OCI-LY3 (cell line): ENCODE data around the gene SREK1.

Experiments
- H2AFZ ChIP-seq: fragments of 200-600, 300-600 bp; shearing (Covaris generic); 2 replicates; pipeline ENCODE4 v1.6.0; 2014; ENCODE audit warnings: antibody characterized with exemption, low read depth, low read length
- H3K27ac ChIP-seq: fragments of 200-600, 300-600 bp; sonication (generic); 2 replicates; pipeline ENCODE4 v1.5.1; 2014; ENCODE audit warnings: mild to moderate bottlenecking, low read length, moderate library complexity, mixed read lengths
- H3K27me3 ChIP-seq: fragments of 200-600, 300-600 bp; sonication (generic); 2 replicates; pipeline ENCODE4 v1.6.1; 2014; ENCODE audit warnings: low read depth, low read length, mixed read lengths
- H3K36me3 ChIP-seq: fragments of 200-600, 300-600 bp; sonication (generic); replicated peaks from 2 replicates; pipeline ENCODE3; 2014; ENCODE audit warnings: low read depth, low read length, mixed read lengths
- H3K4me1 ChIP-seq: fragments of 300-600, 200-600 bp; sonication (generic); 2 replicates; pipeline ENCODE4 v1.6.1; 2014; ENCODE audit warnings: low read length, mixed read lengths
- H3K4me2 ChIP-seq: fragments of 200-600, 300-600 bp; sonication (generic); 2 replicates; pipeline ENCODE4 v1.6.1; 2014; ENCODE audit warnings: low read length, mixed read lengths
- H3K4me3 ChIP-seq: fragments of 300-600, 200-600 bp; sonication (generic); 2 replicates; pipeline ENCODE4 v1.5.1; 2014; ENCODE audit warnings: antibody characterized with exemption, mild to moderate bottlenecking, low read length, moderate library complexity
- H3K79me2 ChIP-seq: fragments of 300-600, 200-600 bp; shearing (Covaris generic); 2 replicates; pipeline ENCODE4 v1.6.1; 2014; ENCODE audit warnings: mild to moderate bottlenecking, low read length, mixed read lengths
- H3K9ac ChIP-seq: fragments of 300-600, 200-600 bp; shearing (Covaris generic); 2 replicates; pipeline ENCODE4 v1.6.0; 2014; ENCODE audit warnings: mild to moderate bottlenecking, low read length, moderate library complexity
- H3K9me3 ChIP-seq: fragments of 200-600, 300-600 bp; shearing (Covaris generic); 2 replicates; pipeline ENCODE4 v1.6.1; 2014; ENCODE audit warnings: low read length, mixed read lengths; ENCODE audit not compliant: insufficient read depth
- H4K20me1 ChIP-seq: fragments of 200-600, 300-600 bp; sonication (generic); 2 replicates; pipeline ENCODE4 v1.6.1; 2016; ENCODE audit warnings: low read length, mixed read lengths; ENCODE audit not compliant: insufficient read depth
- CTCF ChIP-seq: fragments of 200-600, 300-600 bp; sonication (generic); IDR thresholded peaks from 2 replicates; pipeline ENCODE4 v1.5.1; 2014; ENCODE audit warnings: antibody characterized with exemption, low read length, low read depth
- EZH2phosphoT487 ChIP-seq: fragments of 200-600 bp; shearing (Covaris generic); IDR thresholded peaks from 2 replicates; pipeline ENCODE4 v1.6.1; 2018; ENCODE audit warnings: antibody characterized with exemption, mixed run types, low read depth

The SREK1 gene

DNA sequence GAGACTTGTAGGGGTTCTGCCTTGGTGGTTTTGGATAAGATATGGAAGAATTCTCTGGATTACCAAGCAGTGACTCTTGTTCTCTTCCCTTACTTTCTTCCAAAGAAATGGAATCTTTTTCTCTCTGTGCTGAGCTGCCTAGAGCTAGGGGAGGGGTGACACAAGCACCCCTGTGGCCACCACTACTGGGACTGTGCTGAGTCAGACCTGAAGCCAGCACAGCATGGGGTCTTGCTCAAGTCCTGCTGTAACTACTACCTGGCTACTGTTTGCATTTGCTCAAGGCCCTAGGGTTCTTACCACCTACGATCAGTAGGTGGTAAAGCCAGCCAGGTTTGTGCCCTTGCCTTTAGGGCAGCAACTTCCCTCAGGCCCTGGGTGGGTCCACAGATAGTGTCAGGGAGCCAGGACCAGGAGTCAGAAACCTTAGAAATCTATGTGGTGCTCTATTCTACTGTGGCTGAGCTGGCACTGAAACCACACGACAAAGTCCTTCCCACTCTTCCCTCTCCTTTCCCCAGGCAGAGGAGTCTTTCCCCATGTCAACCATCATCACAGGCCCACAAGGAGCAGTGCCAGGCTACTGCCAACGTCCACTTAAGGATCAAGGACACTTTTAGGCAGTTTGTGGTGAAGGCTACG, 53.8 kb downstream of the SREK1 start:
- TF ChIP-seq EZH2phosphoT487 (no peak), CTCF (no peak)
- Histone ChIP-seq H3K9me3 (no peaks in the 10 kb centered on the region), H2AFZ (no peak overlapping the region), H3K36me3 (no peaks in the 10 kb centered on the region), H3K4me3 (no peak overlapping the region), H3K27ac (no peak overlapping the region), H3K79me2 (no peaks in the 10 kb centered on the region), H3K9ac (no peak overlapping the region), H3K4me1 (no peaks in the 10 kb centered on the region), H4K20me1 (no peaks in the 10 kb centered on the region), H3K27me3 (no peaks in the 10 kb centered on the region), H3K4me2 (no peak overlapping the region)

- Histone ChIP-seq H3K4me3 (no peak overlapping the region), H3K4me1 (no peaks in the 10 kb centered on the region), H3K27me3 (no peaks in the 10 kb centered on the region), H4K20me1 (no peaks in the 10 kb centered on the region), H3K9me3 (no peaks in the 10 kb centered on the region), H3K4me2 (no peak overlapping the region), H3K9ac (no peak overlapping the region), H3K36me3 (no peaks in the 10 kb centered on the region), H3K27ac (no peak overlapping the region), H3K79me2 (no peaks in the 10 kb centered on the region), H2AFZ (no peak overlapping the region)
- TF ChIP-seq EZH2phosphoT487: no peak
- no peak for TF ChIP-seq CTCF
These were observed 54.7 kb downstream of the SREK1 start for GRCh38 chr5:66198837-66199236.

GRCh38 chr5:66203531-66203930, 59.4 kb downstream of the SREK1 start:
- H2AFZ ChIP-seq: no peak overlapping the region
- H3K4me3 ChIP-seq: no peak overlapping the region
- no peak for TF ChIP-seq EZH2phosphoT487
- H3K4me1 ChIP-seq: no peaks in the 10 kb centered on the region
- no peaks in the 10 kb centered on the region for H3K27me3 ChIP-seq
- no peaks in the 10 kb centered on the region for H3K9me3 ChIP-seq
- H3K36me3 ChIP-seq: no peaks in the 10 kb centered on the region
- H4K20me1 ChIP-seq: no peaks in the 10 kb centered on the region
- H3K9ac ChIP-seq: no peak overlapping the region
- no peak overlapping the region for H3K4me2 ChIP-seq
- no peaks in the 10 kb centered on the region for H3K79me2 ChIP-seq
- H3K27ac ChIP-seq: no peak overlapping the region

GRCh38 chr5:66206465-66206864, 62.4 kb downstream of the SREK1 start:
- Histone ChIP-seq H3K4me2 (no peak overlapping the region), H3K36me3 (no peaks in the 10 kb centered on the region), H2AFZ (no peak overlapping the region), H4K20me1 (no peaks in the 10 kb centered on the region), H3K79me2 (no peaks in the 10 kb centered on the region), H3K4me3 (no peak overlapping the region), H3K9me3 (no peaks in the 10 kb centered on the region), H3K4me1 (no peaks in the 10 kb centered on the region), H3K27ac (no peak overlapping the region), H3K27me3 (no peaks in the 10 kb centered on the region), H3K9ac (no peak overlapping the region)
- no peak for TF ChIP-seq EZH2phosphoT487
- TF ChIP-seq CTCF: no peak
